K562 (cell line): Measurements from ENCODE around the gene OLFML3. TPM values are rescaled to one million over a fixed set of nuclear protein-coding genes. Genes with fewer than 3 reads are reported as not detected.

Source experiments
- ATAC-seq: fragments of 200-7000 bp; cut with Tn5 transposase; 3 replicates; pipeline ENCODE4 v1.9.1; 2020; ENCODE audit warnings: moderate library complexity
- BruUV-seq: library from RNA; stranded (reverse); fragments of 400-500 nt; replicated peaks from 2 replicates; lab custom pipeline; 2021; lab: Mats Ljungman, UMichigan
- CTCF ChIA-PET: fragments of 300-600 bp; formaldehyde crosslinking; extraction: SDS; loops from one replicate; lab custom pipeline; 2021; ENCODE audit warnings: low intra/inter-chr PET ratio; lab: Yijun Ruan, JAX
- POLR2A ChIA-PET: fragments of 300-600, 350-650 bp; sonication (Branson Sonifier 250); formaldehyde crosslinking; extraction: SDS; loops from one replicate; lab custom pipeline; 2021; ENCODE audit warnings: antibody characterized with exemption, inconsistent platforms; lab: Yijun Ruan, JAX
- DNase-seq, 4 experiments: peaks; one replicate each; pipeline versions ENCODE4 v3.0.0 to v3.0.0-alpha.2; 2011 to 2018; ENCODE audit warnings: low spot score in 3 of 4, mixed read lengths in 3 of 4; ENCODE audit errors: extremely low read depth in 1 of 4
- FAIRE-seq: peaks from 2 replicates; lab custom pipeline; 2011; peaks lifted over from hg19 to GRCh38; lab: Jason Lieb, UNC
- H2AFZ ChIP-seq: 2 replicates; pipeline ENCODE4 v1.6.0; 2011; ENCODE audit warnings: low read depth, low read length, control low read depth, inconsistent platforms
- H3K27ac ChIP-seq: fragments of 200-600 bp; 3 replicates; pipeline ENCODE4 v1.8.0; 2011; ENCODE audit warnings: low read depth, mild to moderate bottlenecking, control low read depth, inconsistent platforms, low read length, moderate library complexity, mixed read lengths; ENCODE audit errors: extremely low read depth
- H3K27me3 ChIP-seq, 2 experiments: fragments of 300-600 bp in 1 of 2; 2 replicates in 1 of 2; 3 replicates in 1 of 2; pipeline versions ENCODE4 v1.6.0 to v1.8.0; 2011; ENCODE audit warnings: inconsistent platforms in 2 of 2, low read length in 2 of 2, mild to moderate bottlenecking in 1 of 2, mixed read lengths in 1 of 2, moderate library complexity in 1 of 2; ENCODE audit not compliant: control insufficient read depth in 2 of 2, insufficient read depth in 2 of 2
- H3K36me3 ChIP-seq: fragments of 300-600 bp; 3 replicates; pipeline ENCODE4 v1.8.0; 2011; ENCODE audit warnings: mild to moderate bottlenecking, low read length, inconsistent platforms; ENCODE audit not compliant: control insufficient read depth, insufficient read depth
- H3K4me1 ChIP-seq, 2 experiments: fragments of 200-600 bp in 1 of 2; replicated peaks in 1 of 2; 2 replicates in 1 of 2; 3 replicates in 1 of 2; pipeline versions ENCODE4 v1.5.1 to v1.8.0; 2011; ENCODE audit warnings: inconsistent platforms in 2 of 2, low read length in 2 of 2, mild to moderate bottlenecking in 1 of 2, mixed read lengths in 1 of 2, moderate library complexity in 1 of 2; ENCODE audit not compliant: control insufficient read depth in 2 of 2, insufficient read depth in 2 of 2
- H3K4me2 ChIP-seq: 2 replicates; pipeline ENCODE4 v1.6.1; 2011; ENCODE audit warnings: low read length, control low read depth, inconsistent platforms, mixed read lengths; ENCODE audit not compliant: insufficient read depth
- H3K4me3 ChIP-seq: fragments of 200-600 bp; sonication (generic), shearing (Covaris generic); 2 replicates; pipeline ENCODE4 v1.5.1; 2016; ENCODE audit warnings: control low read depth, inconsistent platforms
- H3K79me2 ChIP-seq: fragments of 200-600 bp; 3 replicates; pipeline ENCODE4 v1.8.0; 2011; ENCODE audit warnings: low read length, inconsistent platforms; ENCODE audit not compliant: control insufficient read depth, insufficient read depth
- H3K9ac ChIP-seq, 2 experiments: 2 replicates each; pipeline versions ENCODE4 v1.6.0 to v1.6.1; 2011; ENCODE audit warnings: low read depth in 2 of 2, low read length in 2 of 2, control low read depth in 1 of 2, inconsistent platforms in 1 of 2, mild to moderate bottlenecking in 1 of 2, mixed read lengths in 1 of 2; ENCODE audit not compliant: insufficient read depth in 1 of 2
- H3K9me1 ChIP-seq: one replicate; pipeline ENCODE4 v1.6.0; 2011; ENCODE audit warnings: inconsistent platforms, mild to moderate bottlenecking, low read length, moderate library complexity; ENCODE audit not compliant: control insufficient read depth, insufficient read depth
- H3K9me3 ChIP-seq: replicated peaks from 2 replicates; pipeline ENCODE4 v1.5.1; 2011; ENCODE audit warnings: low read depth, low read length, inconsistent platforms; ENCODE audit not compliant: control insufficient read depth, insufficient read depth
- H4K20me1 ChIP-seq: replicated peaks from 2 replicates; pipeline ENCODE4 v1.6.1; 2011; ENCODE audit warnings: low read length, inconsistent platforms, mixed read lengths; ENCODE audit not compliant: control insufficient read depth, insufficient read depth
- KLF16 ChIP-seq: IDR thresholded peaks from 2 replicates; pipeline ENCODE4 v1.6.1; 2016; ENCODE audit warnings: antibody characterized with exemption
- PRDM10 ChIP-seq: fragments of 450-650 bp; IDR thresholded peaks from 2 replicates; pipeline ENCODE4 v1.6.1; 2018; ENCODE audit not compliant: partially characterized antibody
- ZNF174 ChIP-seq: fragments of 250-450 bp; sonication (Bioruptor Pico); IDR thresholded peaks from 2 replicates; pipeline ENCODE4 v1.4.0; 2020; ENCODE audit warnings: mild to moderate bottlenecking
- WGBS: fragments of 100-300 bp; shearing (Covaris generic); methylation state at CpG from one replicate; pipeline ENCODE4 v1.1.6; 2016; ENCODE audit warnings: low coverage, mixed read lengths; ENCODE audit not compliant: insufficient coverage; ENCODE audit errors: missing lambda C conversion rate; 5-methylcytosine and 5-hydroxymethylcytosine counted together
- in situ Hi-C: fragments of 300-500 bp; cut with MboI; formaldehyde crosslinking; loops from 4 replicates; pipeline ENCODE4 v1.15.0; 2018; ENCODE audit warnings: inconsistent platforms, mixed read lengths
- intact Hi-C: fragments of 100-400 bp; cut with micrococcal nuclease; formaldehyde crosslinking; loops from 2 replicates; pipeline ENCODE4 v1.14.2; 2022
- polyA plus RNA-seq, 8 experiments: library from polyadenylated mRNA; depleted of rRNA in 4 of 8; stranded (reverse) in 5 of 8; unstranded in 3 of 8; fragments of >200 nt; fragmentation: Nextera tagmentation in 2 of 8; fragmentation: Illumina TruSeq in 1 of 8; extraction: Ambion mirVana in 2 of 8; extraction: Trizol in 1 of 8; gene quantifications; 2 replicates each; pipeline versions ENCODE4 v1.2.1 to v1.2.3, GENCODE V29; 2011 to 2014; ENCODE audit warnings: inconsistent platforms in 1 of 8, missing spikeins in 1 of 8
- total RNA-seq, 7 experiments: library from RNA; depleted of rRNA in 6 of 7; stranded (reverse); fragments of >200 nt in 6 of 7; fragmentation: Illumina TruSeq in 2 of 7; extraction: Trizol in 2 of 7; gene quantifications; 2 replicates each; pipeline versions ENCODE4 v1.2.1 to v1.2.3, GENCODE V29; 2011 to 2021; ENCODE audit warnings: low replicate concordance in 1 of 7
- TF ChIP-seq, protein P1 (sequence below): fragments of 200-800 bp; sonication (Bioruptor generic); IDR thresholded peaks from 2 replicates; pipeline ENCODE4 v1.6.1; 2017; ENCODE audit warnings: missing genetic modification characterization, missing compliant biosample characterization

The OLFML3 gene
- total and polyA plus RNA-seq, 9 of the 15 experiments (the other 6 are each of a cell fraction or from before 2014, with no cell fraction given) = 0.07 to 0.13 (median 0.07) TPM; not detected in 6

GRCh38 chr1:114025609-114026401, 46.5 kb downstream of the OLFML3 start:
- FAIRE-seq = no peak
- H3K27ac ChIP-seq = no peak overlapping the region
- POLR2A ChIA-PET = no interaction called here
- WGBS = 4% methylated on average over 5 of the region's 5 CpGs
- in situ Hi-C loops (no loop called here), intact Hi-C loops (no loop called here)
- no peak overlapping the region for H3K4me2 ChIP-seq
- no TSS peak for BruUV-seq
- no peaks in the 10 kb centered on the region for H3K36me3 ChIP-seq
- no peak overlapping the region for H3K4me3 ChIP-seq
- H3K9me3 ChIP-seq = no peaks in the 10 kb centered on the region
- no peak overlapping the region for H3K9ac ChIP-seq
- no peaks in the 10 kb centered on the region for H3K79me2 ChIP-seq
- DNase-seq = no peak
- CTCF ChIA-PET = no interaction called here
- H3K4me1 ChIP-seq = no peaks in the 10 kb centered on the region
- H3K27me3 ChIP-seq = peaks cover 3 to 13% of the 10 kb centered on the region in 2 experiments; a peak in 4 of 5 replicates
- no peaks in the 10 kb centered on the region for H4K20me1 ChIP-seq
- no peak overlapping the region for H2AFZ ChIP-seq
- no peak for ATAC-seq
- TF ChIP-seq ZNF174 (CRISPR knock-in tag) (no peak), PRDM10 (no peak), KLF16 (no peak)
- TF ChIP-seq, protein P1, sequence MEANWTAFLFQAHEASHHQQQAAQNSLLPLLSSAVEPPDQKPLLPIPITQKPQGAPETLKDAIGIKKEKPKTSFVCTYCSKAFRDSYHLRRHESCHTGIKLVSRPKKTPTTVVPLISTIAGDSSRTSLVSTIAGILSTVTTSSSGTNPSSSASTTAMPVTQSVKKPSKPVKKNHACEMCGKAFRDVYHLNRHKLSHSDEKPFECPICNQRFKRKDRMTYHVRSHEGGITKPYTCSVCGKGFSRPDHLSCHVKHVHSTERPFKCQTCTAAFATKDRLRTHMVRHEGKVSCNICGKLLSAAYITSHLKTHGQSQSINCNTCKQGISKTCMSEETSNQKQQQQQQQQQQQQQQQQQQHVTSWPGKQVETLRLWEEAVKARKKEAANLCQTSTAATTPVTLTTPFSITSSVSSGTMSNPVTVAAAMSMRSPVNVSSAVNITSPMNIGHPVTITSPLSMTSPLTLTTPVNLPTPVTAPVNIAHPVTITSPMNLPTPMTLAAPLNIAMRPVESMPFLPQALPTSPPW (CRISPR knock-in tag) = no peak
- TF ChIP-seq, all 486 proteins: peak for 0
- H3K9me1 ChIP-seq = no peaks in the 10 kb centered on the region
